Eye (tissue), 1 donor: ENCODE data around the gene SWAP70.
"Not testable (repeated sequence)": the region's sequence is repeated elsewhere in the genome, so short reads cannot be mapped to it uniquely, and the experiment has no call there.

Experiments used
- DNase-seq: peaks from one replicate; pipeline ENCODE4 v3.0.0-alpha.2; 2015

The SWAP70 gene

DNA sequence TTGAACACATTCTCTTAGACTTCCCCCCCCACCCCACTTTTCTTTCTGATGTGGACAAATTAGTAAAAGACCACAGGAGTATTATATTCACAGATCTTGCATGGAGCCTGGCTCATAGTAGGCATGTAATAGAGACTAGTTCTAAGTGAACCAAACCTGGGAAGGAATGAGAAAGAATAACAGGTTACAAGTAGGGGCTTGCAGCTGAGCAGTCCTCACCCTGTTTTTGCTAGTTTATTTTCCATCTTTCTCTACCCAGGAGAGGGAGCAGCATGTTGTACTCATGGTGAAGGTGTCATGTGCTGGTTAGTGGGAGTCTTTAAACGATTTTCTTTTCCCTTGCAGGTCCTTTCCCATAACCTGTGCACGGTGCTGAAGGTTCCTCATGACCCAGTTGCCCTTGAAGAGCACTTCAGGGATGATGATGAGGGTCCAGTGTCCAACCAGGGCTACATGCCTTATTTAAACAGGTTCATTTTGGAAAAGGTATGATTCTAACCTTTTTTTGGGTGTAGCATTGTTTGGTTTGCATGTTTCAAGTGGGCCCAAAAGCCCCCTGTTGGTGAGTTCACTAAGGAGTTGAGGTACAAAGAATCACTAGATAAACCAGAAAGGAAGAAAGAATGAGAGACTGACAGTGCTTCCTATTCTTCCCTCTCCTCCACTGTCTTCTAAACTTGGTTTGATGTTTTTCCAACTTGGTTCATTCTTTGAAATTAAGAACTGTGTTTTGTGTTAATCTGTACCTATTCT is 30.1 kb downstream of the SWAP70 start:
- DNase-seq: no peak

- DNase-seq: not testable (repeated sequence)
Measured at GRCh38 chr11:9695228-9695627, 31.4 kb downstream of the SWAP70 start.

GRCh38 chr11:9697766-9698165 is 33.9 kb downstream of the SWAP70 start:
- no peak for DNase-seq

- no peak for DNase-seq
Measured at GRCh38 chr11:9700105-9700801, 36.4 kb downstream of the SWAP70 start.

GRCh38 chr11:9701799-9702198 is 37.9 kb downstream of the SWAP70 start:
- DNase-seq: peak; percentile 59

DNA sequence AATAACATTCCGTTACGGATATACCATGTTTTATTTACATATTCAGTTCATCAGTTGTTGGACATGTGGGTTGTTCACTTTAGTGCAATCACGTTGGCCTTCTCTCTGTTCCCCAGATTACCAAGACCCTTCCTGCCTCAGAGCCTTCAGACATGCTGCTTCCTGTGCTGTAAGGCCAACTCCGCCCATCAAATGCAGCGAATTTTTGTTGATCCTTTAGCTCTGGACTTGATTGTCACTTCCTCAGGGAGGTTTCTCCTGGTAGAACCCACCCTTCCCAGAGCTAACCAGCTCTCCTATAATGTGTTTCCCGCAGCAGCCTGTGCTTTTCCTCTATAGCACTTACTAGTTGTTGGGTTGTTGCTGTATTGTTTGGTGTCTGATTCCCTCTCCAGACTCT is 39.4 kb downstream of the SWAP70 start:
- no peak for DNase-seq

GRCh38 chr11:9704037-9704436 is 40.2 kb downstream of the SWAP70 start:
- no peak for DNase-seq

DNA sequence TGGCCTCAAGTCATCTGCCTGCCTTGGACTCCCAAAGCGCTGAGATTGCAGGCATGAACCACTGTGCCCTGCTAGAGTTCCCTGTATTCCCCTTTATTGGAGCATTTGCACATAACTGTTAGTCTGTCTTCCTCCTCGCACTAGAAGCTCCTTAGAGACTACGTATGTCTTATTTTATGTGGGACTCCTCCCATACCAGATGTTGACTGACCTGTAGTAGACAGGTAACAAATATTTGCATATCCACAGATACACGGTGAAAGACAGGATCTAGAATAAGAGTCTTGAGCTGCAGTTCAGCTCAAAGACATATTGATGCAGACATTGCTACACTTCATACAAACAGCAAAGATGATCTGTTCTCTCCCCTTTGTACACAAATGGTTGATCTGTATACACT is 40.7 kb downstream of the SWAP70 start:
- no peak for DNase-seq

GRCh38 chr11:9705361-9705760 is 41.5 kb downstream of the SWAP70 start:
- DNase-seq: not testable (repeated sequence)

DNA sequence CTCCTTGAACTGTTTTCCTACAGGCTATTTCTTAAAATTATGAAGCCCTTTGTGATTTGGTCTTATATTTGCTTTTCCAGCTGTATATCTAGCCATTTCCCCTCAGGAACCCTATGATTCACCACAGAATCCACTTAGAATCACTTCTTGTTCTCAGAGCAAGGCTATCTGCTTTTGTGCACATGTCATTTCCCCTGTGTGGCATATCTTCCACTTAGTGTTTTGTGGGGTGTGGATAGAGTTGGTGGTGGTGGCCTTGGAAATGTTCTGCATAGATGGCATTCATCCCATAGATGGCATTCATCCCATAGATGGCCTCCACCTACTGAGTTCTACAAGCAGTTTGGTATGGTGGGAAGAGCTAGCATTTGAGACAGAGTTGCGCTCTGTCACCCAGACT is 44.7 kb downstream of the SWAP70 start:
- DNase-seq: no peak

DNA sequence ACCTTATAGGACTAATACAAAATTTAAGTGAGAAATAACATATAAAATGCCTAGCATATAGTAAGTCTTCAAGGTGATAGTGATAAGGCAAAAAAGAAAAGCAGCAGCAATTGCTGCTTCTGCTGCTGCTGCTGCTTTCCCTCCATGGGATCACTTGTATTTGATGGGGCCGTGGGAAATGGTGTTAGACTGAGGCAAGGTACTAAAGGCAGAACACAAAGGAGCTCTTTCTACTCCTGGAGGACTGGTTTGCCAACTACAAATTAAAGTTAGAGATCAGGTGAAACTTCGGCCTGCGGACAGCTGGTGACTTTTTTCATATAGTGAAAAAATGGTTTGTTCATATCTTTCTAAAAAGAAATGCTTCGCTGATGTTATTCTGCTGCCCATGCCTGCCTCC is 46.3 kb downstream of the SWAP70 start:
- no peak for DNase-seq

DNA sequence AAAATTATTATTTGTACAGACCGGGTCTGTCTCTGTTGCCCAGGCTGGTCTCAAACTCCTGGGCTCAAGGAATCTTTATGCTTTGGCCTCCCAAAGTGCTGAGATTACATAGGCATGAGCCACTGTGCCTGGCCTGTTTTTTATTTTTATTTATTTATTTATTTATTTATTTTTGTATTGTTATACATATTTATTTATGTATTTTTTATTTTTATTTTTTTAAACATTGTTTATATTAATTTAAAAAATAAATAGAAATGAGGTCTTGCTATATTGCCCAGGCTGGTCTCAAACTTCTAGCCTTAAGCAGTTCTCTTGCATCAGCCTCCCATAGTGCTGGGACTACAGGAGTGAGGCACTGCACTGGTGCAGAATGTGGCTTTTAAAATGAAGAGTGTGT is 47.0 kb downstream of the SWAP70 start:
- DNase-seq: no peak

DNA sequence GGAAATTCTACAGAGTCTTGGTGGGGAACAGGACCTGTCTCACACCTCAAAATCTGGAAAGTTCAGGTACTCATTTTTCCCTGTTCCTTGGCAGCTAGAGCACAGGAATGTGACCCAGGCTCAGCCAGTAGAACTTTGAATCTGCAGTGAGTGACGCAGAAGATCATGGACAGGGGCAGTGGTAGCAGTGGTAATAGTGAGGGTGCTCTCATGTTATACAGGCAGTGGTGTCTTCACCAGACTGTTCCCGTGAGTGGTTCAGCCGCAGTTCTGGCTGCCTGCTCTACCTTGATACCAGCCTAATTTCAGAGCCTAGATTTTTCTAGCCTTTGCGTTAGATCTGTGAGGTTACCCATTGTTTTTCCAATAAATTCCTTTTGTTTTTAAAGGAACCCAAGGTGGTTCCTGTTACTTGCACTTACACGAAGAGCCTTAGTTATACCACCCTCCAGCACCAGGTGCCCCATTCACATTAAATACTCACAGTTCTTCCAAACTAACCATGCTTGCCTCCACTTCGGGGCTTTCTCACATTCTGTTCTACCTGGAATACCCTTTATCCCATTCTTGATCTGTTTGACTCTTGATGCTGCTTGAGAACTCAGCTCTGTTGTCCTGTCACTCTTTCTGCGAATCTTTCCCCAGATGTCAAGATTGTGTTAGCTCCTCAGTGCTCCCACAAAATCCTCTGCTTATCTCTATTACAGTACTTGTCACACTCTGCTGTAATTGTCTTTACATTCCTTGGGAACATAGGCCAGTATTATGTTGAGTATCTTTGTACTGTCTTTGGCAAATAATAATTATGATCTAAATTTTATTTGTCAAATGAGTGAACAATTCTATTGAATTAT is 47.8 kb downstream of the SWAP70 start:
- no peak for DNase-seq

DNA sequence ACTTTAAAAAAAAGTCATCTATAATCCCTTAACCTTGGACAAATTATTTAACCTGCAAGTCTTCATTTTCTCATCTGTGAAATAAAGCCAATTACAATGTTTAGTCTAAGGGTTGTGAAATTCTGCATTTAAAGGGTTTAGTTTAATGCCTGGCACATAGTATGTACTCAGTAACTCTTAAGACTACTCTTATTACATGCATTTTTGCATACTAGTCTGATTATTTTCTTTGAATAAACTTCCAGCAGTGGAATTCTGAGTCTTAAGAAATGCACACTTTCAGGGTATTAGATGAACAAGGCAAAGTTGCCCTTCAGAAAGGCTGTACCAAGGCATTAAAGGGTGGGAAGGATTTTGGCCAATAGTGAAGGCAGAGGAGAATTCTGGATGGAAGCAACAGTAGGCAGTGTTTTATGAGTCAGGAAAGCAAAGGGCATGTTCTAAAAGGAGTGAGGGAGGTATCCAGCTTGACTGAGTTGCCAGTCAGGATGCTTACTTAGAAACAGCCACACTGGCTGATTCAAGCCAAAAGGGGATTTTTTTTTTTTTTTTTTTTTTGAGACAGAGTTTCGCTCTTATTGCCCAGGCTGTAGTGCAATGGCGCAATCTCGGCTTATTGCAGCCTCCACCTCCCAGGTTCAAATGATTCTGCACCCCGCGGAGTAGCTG is 50.5 kb downstream of the SWAP70 start:
- DNase-seq: no peak

GRCh38 chr11:9716275-9717039 is 52.6 kb downstream of the SWAP70 start:
- peak; percentile 14 for DNase-seq

- no peak for DNase-seq
Measured at GRCh38 chr11:9717040-9717357, 53.1 kb downstream of the SWAP70 start.

DNA sequence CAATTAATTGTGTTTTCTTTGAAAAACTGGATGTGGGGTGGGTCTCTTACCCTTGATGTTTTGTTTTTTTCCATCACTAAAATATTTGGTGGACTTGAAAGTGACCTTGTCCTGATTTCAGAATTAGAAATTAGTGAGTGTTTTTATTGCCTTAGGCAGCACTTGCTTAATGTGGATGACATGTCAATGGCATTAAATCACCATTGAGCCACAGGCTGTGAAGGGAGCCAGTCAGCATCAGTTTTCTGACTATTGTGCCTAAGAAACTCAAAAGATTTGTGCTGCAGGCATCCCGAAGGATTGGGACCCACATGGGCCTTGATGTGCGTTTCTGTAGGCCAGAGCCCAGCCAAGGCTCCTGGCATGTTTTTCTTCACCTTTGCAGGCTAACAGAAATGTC is 53.8 kb downstream of the SWAP70 start:
- peak; percentile 32 for DNase-seq

DNA sequence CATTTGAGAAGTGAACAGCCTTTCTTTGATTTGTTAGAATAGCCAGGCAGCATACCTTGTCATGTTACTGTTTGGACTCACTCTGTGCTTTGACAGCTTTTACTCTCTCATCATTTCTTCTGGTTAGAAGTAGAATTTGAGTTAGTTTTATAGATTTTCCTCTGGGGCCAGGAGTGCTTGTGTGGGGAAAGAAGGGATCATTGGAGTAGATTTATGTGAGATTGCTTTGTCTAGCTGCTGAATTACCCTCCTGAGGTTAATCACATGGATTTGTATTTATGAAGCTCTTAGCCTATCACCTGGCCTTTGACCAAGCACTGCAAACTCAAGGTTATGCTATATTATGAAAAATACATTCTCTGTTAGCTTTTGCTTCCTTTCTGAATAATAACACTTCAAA is 54.3 kb downstream of the SWAP70 start:
- DNase-seq: no peak

DNA sequence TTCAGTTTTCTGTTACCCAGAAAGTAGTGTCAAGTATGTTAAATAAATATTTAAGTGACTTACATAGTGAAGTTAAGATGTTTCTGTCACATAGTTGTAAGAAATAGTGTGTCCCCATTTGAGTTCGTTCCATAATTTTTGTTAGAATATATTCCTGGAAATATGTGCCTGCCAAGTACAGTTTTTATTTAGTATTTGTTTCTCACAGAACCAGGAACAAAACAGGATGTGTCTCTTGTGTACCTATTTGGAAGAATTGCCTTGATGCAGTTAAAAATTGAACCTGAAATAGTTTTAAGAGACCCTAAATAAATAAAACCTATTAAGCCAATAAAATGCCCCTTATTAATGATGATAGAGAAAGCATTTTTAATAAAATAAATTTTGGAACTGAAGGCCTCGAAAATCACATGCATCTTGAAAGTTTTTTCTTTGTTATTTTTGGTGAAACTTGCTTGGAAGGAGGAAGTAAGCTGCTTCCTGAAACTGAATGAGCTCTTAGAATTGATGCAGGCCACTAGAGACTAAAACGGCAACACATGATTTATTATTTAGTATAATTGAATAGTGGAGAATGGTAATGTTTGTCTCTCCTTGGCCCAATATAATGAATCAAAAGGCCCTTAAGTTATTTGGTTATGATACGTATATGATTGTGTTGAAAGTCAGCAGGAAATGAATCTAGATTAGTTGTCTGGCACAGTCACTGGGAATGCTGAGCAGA is 55.9 kb downstream of the SWAP70 start:
- DNase-seq: no peak

GRCh38 chr11:9720290-9720630 is 56.4 kb downstream of the SWAP70 start:
- DNase-seq: no peak

DNA sequence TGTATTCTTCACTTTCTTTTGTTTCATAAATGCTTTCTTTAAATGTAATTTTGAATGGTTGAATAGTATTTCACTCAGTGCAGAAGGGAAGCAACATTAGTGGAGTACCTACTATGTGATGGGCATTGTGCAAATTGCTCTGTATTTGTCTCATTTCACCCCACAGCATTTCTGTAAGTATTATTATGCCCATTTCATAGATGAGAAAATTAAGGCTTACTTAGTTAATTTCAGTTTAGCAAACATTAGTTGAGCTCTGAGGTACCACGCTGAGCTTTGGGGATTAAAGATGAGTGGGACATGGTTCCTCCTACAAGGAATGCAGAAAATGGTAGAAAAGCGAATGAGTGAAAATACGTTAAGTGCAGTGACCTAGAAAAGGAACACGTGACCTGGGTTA is 58.1 kb downstream of the SWAP70 start:
- DNase-seq: no peak

DNA sequence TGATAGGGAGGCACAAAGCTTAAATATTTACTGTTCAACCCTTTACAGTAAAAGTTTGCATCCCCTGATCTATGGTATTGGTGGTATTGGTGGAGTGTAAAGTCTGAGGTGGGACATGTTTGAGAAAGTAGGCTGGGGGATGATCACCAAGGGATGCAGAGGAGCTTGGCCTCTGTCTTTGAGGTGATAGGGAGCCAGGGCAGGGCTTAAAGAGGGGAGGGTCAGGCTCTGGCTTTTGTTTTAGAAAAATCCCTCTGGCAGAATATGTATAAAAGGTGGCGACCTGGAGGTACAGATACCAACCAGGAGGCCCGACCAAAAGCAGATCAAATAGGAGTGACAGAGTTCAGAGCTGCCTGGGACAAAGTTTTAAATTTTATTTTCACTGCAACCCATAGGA is 59.0 kb downstream of the SWAP70 start:
- DNase-seq: no peak
